WERI-Rb-1 (cell line): Measurements from ENCODE around the gene KLHL12.

Source experiments
- DNase-seq: peaks from one replicate; pipeline ENCODE4 v3.0.0-alpha.2; 2020
- H3K27ac ChIP-seq: fragments of 250-450 bp; sonication (Bioruptor Pico); 2 replicates; pipeline ENCODE4 v1.5.1; 2020; ENCODE audit warnings: mild to moderate bottlenecking, moderate library complexity
- H3K27me3 ChIP-seq: fragments of 250-450 bp; sonication (Bioruptor Pico); 2 replicates; pipeline ENCODE4 v1.5.1; 2021; ENCODE audit warnings: mild to moderate bottlenecking, low read depth, moderate library complexity; ENCODE audit not compliant: insufficient read depth, severe bottlenecking
- H3K36me3 ChIP-seq: fragments of 250-450 bp; sonication (Bioruptor Pico); 2 replicates; pipeline ENCODE4 v1.5.1; 2020; ENCODE audit warnings: mild to moderate bottlenecking, moderate library complexity
- H3K4me3 ChIP-seq: 2 replicates; pipeline ENCODE4 v1.5.1; 2011; ENCODE audit warnings: low read depth, mild to moderate bottlenecking, control low read depth, low read length
- H3K9me3 ChIP-seq: fragments of 250-450 bp; sonication (Bioruptor Pico); 2 replicates; pipeline ENCODE4 v1.5.1; 2021; ENCODE audit warnings: mild to moderate bottlenecking, moderate library complexity; ENCODE audit not compliant: severe bottlenecking
- CTCF ChIP-seq: IDR thresholded peaks from 2 replicates; pipeline ENCODE4 v1.5.1; 2011; ENCODE audit warnings: low read depth, mild to moderate bottlenecking, control low read depth, inconsistent platforms, low read length

The KLHL12 gene

GRCh38 chr1:202843081-202843480, 84.0 kb downstream of the KLHL12 start:
- Histone ChIP-seq H3K36me3 (no peaks in the 10 kb centered on the region), H3K9me3 (peaks cover 2% of the 10 kb centered on the region), H3K27ac (no peak overlapping the region), H3K27me3 (no peaks in the 10 kb centered on the region), H3K4me3 (no peak overlapping the region)
- no peak for DNase-seq
- TF ChIP-seq CTCF, result no peak
